Effector CD8-positive, alpha-beta T cell (primary cell): ENCODE results near the gene FSTL1.

Source experiments
- DNase-seq: peaks from one replicate; lab custom pipeline; 2025; lab: John Stamatoyannopoulos, UW

Gene FSTL1

GRCh38 chr3:120353463-120353862 lies 97.3 kb downstream of the FSTL1 start:
- no peak for DNase-seq

DNA sequence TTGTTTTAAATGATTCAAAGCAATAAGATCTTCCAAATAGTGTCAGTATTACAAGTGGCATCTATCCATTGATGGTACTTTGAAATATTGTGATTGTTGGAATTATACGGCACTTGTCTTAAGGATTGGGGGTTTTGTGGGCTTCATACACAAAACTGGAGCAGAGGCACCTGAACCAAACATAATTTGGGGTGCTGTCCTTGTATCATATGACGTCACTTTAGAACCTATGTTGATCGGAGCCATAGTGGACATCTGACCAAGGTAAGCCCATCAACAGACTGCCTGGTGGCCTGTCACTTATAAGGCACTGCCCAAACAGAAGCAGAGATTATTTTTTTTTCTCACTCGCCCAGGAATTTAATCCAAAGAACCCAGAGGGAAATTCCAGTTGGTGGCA lies 98.8 kb downstream of the FSTL1 start:
- no peak for DNase-seq

DNA sequence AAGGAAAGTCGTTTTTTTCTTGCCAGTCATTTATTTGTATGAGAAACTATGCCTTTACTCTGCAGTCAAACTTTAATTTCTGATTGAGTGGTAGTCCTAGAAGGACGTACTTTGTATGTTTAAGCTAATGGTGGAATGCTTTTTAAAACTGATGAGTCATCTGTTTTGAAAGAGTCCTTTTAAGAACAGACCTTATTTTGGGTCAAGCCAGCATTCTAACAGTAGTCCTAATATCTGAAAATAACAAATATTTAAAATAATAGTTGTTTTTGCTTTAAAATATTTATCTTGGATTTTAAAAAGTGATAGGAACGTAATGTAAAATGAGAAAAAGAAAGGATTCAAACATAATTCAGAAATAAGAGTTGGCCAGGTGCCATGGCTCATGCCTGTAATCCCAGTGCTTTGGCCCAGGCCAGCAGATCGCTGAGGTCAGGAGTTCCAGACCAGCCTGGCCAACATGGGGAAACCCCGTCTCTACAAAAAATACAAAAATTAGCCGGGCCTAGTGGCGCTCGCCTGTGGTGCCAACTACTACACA lies 100.3 kb downstream of the FSTL1 start:
- DNase-seq: no peak

DNA sequence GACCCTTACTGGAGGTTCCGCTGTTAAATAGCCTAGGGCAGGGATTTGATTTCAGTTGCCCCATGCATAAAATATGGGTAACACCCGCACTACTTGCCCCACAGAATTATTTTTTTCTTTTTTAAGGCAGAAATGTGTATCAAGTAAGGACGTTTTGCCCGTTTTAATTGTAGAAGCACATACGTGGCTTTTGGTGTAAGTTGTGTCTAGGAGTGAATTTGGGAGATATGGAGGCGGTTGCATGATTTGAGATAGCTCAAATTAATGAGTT lies 101.0 kb downstream of the FSTL1 start:
- no peak for DNase-seq

DNA sequence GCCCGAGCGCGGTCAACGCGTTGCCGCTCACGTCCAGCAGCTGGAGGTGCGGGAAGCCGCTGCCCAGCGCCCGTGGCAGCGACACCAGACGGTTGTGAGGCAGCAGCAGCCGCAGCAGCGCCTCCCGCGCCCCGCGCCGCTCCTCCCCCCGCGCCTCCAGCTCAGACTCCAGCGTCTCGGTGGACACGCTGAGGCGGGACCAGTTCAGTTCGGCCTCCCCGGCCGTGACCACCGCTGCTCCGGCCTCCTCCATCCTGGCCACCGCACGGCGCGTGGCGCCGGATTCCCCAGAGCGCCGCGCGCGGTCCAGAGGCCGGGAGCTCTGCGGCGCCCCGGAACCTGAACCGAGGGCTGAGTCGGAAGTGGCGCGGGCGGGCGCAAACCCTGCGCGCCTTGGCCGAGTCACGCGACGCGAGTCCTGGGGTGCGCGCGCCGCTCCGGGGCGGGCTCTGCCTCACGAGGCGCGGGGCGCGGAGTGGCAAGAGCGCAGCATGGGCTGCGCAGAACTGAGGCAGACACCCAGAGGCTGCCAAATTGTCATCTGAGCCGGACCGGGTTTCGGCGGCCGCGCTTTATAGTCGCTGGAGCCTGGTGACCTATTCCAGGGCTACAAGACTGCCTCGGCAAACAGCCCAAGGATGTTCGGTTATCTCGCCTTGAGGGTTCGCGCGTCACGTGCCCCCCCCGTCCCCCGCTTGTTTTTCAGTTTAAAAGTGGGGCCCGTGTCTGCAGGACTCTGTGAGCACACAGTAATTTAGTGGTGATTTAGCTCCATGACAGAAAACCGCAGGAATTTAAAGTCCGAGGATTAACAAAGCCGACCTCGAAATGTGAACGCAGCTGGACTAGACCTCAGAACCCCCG lies 101.6 kb downstream of the FSTL1 start, which contains the start of gene LRRC58:
TSS of gene LRRC58 (minus strand) at position 364 of the 864 bp plus-strand sequence. CDS start at position 253, 111 bp downstream.
- DNase-seq: peak; percentile 79

- peak; percentile 29 for DNase-seq
Observed at GRCh38 chr3:120348065-120348990, 102.5 kb downstream of the FSTL1 start.

- no peak for DNase-seq
Observed at GRCh38 chr3:120344349-120344748, 106.4 kb downstream of the FSTL1 start.
